K562 (cell line): ENCODE data around the gene PGAP2. TPM values are rescaled to one million over a fixed set of nuclear protein-coding genes. Genes with fewer than 3 reads are reported as not detected.

ENCODE experiments used
- ARID1B ChIP-seq: fragments of 450-650 bp; IDR thresholded peaks from 2 replicates; pipeline ENCODE4 v1.6.1; 2016; ENCODE audit warnings: antibody characterized with exemption, mild to moderate bottlenecking, inconsistent platforms
- ARID3B ChIP-seq: fragments of 250-450 bp; sonication (Bioruptor Pico); IDR thresholded peaks from 2 replicates; pipeline ENCODE4 v1.4.0; 2020; ENCODE audit warnings: borderline replicate concordance
- BRD4 ChIP-seq: fragments of 200-600 bp; sonication (generic); IDR thresholded peaks from 2 replicates; pipeline ENCODE4 v1.6.1; 2017; ENCODE audit warnings: inconsistent platforms
- CREM ChIP-seq: IDR thresholded peaks from 2 replicates; pipeline ENCODE4 v1.6.1; 2014; ENCODE audit warnings: antibody characterized with exemption, low read depth
- CUX1 ChIP-seq: fragments of 200-800 bp; sonication (Bioruptor generic); IDR thresholded peaks from 2 replicates; pipeline ENCODE4 v1.6.1; 2016; ENCODE audit warnings: missing genetic modification characterization, missing compliant biosample characterization
- DEAF1 ChIP-seq: fragments of 450-650 bp; formaldehyde crosslinking; IDR thresholded peaks from 2 replicates; pipeline ENCODE4 v1.4.0; 2020; ENCODE audit warnings: mild to moderate bottlenecking, moderate library complexity
- RB1 ChIP-seq: fragments of 450-650 bp; IDR thresholded peaks from 2 replicates; pipeline ENCODE4 v1.6.1; 2017; ENCODE audit warnings: low read depth, mild to moderate bottlenecking
- RBM34 ChIP-seq: fragments of 200-400 bp; formaldehyde crosslinking; IDR thresholded peaks from 2 replicates; pipeline ENCODE4 v1.6.1; 2018; ENCODE audit warnings: low read length, borderline replicate concordance; ENCODE audit not compliant: insufficient read depth
- STAT5A ChIP-seq: IDR thresholded peaks from 2 replicates; pipeline ENCODE4 v1.6.1; 2012; ENCODE audit warnings: low read length, inconsistent platforms, borderline replicate concordance
- STAT6 ChIP-seq: sonication (generic); formaldehyde crosslinking; IDR thresholded peaks from 2 replicates; pipeline ENCODE4 v1.8.1; 2023; ENCODE audit warnings: mild to moderate bottlenecking, missing genetic modification reagents
- TFAP4 ChIP-seq: sonication (generic); formaldehyde crosslinking; IDR thresholded peaks from 2 replicates; pipeline ENCODE4 v1.8.0; 2022; ENCODE audit warnings: missing genetic modification reagents, mild to moderate bottlenecking, moderate library complexity, borderline replicate concordance
- ZFX ChIP-seq: sonication (generic); formaldehyde crosslinking; IDR thresholded peaks from 2 replicates; pipeline ENCODE4 v1.8.0; 2022; ENCODE audit warnings: mild to moderate bottlenecking, missing genetic modification reagents, moderate library complexity
- ZNF12 ChIP-seq: sonication (generic); formaldehyde crosslinking; IDR thresholded peaks from 2 replicates; pipeline ENCODE4 v1.4.0; 2020; ENCODE audit warnings: mild to moderate bottlenecking, missing genetic modification reagents
- ZNF133 ChIP-seq: fragments of 250-450 bp; sonication (Bioruptor Pico); IDR thresholded peaks from 2 replicates; pipeline ENCODE4 v1.4.0; 2020; ENCODE audit warnings: mild to moderate bottlenecking
- ZNF717 ChIP-seq: fragments of 250-450 bp; sonication (Bioruptor Pico); IDR thresholded peaks from 2 replicates; pipeline ENCODE4 v1.5.0; 2021
- polyA plus RNA-seq, 8 experiments: library from polyadenylated mRNA; depleted of rRNA in 4 of 8; stranded (reverse) in 5 of 8; unstranded in 3 of 8; fragments of >200 nt; fragmentation: Nextera tagmentation in 2 of 8; fragmentation: Illumina TruSeq in 1 of 8; extraction: Ambion mirVana in 2 of 8; extraction: Trizol in 1 of 8; gene quantifications; 2 replicates each; pipeline versions ENCODE4 v1.2.1 to v1.2.3, GENCODE V29; 2011 to 2014; ENCODE audit warnings: inconsistent platforms in 1 of 8, missing spikeins in 1 of 8
- total RNA-seq, 7 experiments: library from RNA; depleted of rRNA in 6 of 7; stranded (reverse); fragments of >200 nt in 6 of 7; fragmentation: Illumina TruSeq in 2 of 7; extraction: Trizol in 2 of 7; gene quantifications; 2 replicates each; pipeline versions ENCODE4 v1.2.1 to v1.2.3, GENCODE V29; 2011 to 2021; ENCODE audit warnings: low replicate concordance in 1 of 7

The PGAP2 gene
- total and polyA plus RNA-seq, 9 of the 15 experiments (the other 6 are each of a cell fraction or from before 2014, with no cell fraction given) = 17.9 to 47.2 (median 33.7) TPM

GRCh38 chr11:3841426-3842350 lies 33.3 kb downstream of the PGAP2 start (continued):
- TF ChIP-seq TFAP4 (CRISPR knock-in tag) = peak; percentile 90
- peak; percentile 79 for TF ChIP-seq CREM
- peak; percentile 87 for TF ChIP-seq ZFX
- TF ChIP-seq DEAF1 (CRISPR knock-in tag) = peak; percentile 69
- TF ChIP-seq ARID1B = peak; percentile 64
- TF ChIP-seq BRD4 = no peak
- no peak for TF ChIP-seq ZNF133 (CRISPR knock-in tag)
- no peak for TF ChIP-seq STAT5A
- peak; percentile 44; the same call in 1 of the 2 replicates for TF ChIP-seq ZNF12
- no peak for TF ChIP-seq ZNF717 (CRISPR knock-in tag)
- no peak for TF ChIP-seq RBM34
- TF ChIP-seq ARID3B (CRISPR knock-in tag) = no peak
- TF ChIP-seq CUX1 (CRISPR knock-in tag) = no peak
- TF ChIP-seq RB1 = peak; percentile 81
- no peak for TF ChIP-seq STAT6 (CRISPR knock-in tag)
